ENCODE results near the gene DTNB.
"Not testable (repeated sequence)": the region's sequence is repeated elsewhere in the genome, so short reads cannot be mapped to it uniquely, and the experiment has no call there.

DTNB gene

DNA sequence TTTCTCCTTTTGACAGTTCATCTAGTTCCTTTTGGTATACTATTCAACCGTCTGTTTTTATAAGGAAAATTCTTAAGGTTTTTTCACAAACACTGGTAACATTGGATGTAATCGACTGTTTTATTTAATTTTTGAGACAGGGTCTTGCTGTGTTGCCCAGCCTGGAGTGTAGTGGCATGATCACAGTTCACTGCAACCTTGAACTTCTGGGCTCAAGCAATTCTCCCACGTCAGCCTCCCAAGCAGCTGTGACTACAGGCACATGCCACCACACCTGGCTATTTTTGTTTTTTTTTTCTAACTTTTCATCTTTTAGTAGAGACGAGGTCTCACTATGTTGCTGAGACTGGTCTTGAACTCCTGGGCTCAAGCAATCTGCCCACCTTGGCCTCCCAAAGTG lies 227.3 kb downstream of the DTNB start:
- no peak for DNase-seq

GRCh38 chr2:25445464-25445863 lies 227.9 kb downstream of the DTNB start:
- no peak for DNase-seq

DNA sequence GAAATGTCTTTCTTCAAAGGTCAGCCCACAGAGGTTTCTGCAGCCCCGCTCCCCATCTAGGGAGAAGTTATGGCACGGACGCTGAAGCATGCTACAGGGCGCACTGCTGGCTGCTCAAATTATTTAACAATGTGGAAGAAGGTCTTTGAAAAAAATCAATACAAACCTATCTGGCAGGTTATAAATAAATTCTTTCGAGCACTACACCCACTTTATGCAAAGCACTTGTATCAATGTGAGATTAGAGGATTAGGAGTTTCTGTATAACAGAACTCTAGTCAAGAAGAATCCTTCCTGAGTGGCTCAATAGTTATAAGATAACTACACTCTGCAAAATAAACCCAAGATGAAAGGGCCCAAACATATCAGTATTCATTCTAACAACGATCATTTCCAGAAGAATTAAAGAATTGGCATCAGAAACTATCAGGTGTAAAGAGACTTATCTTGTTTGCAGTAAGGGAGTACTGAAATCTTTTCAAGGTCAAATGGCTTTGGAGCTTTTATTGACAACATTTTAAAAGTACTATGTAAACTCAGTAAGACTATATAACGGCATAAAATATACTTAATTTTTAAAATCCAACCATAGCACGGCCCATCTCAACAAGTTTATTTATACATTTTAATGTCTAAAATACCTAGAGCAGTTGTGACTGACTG lies 228.6 kb downstream of the DTNB start:
- DNase-seq, result no peak

DNA sequence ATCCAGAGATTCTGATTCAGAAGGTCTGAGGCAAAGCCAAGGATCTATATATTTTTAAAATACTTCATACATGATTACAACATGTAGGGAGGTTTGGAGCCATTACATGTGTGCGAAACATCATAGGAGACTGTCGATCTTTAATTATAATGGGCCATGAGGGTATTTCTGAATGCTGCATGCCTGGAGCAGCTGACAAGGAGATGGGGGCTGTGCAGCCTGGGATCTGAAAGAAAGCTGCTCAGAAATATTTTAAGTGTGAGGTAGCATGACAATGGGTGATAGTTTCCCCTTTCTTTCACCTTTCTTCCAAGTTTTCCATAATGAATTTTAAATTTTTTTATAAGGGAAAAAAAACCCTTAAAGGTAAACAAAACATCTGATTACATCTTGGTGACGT lies 229.6 kb downstream of the DTNB start:
- DNase-seq, result no peak

- no peak for DNase-seq
Observed at GRCh38 chr2:25441353-25441752, 232.0 kb downstream of the DTNB start.

- DNase-seq, result no peak
Observed at GRCh38 chr2:25438793-25439192, 234.6 kb downstream of the DTNB start.

- no peak for DNase-seq
Observed at GRCh38 chr2:25437881-25438662, 235.3 kb downstream of the DTNB start.

- no peak for DNase-seq
Observed at GRCh38 chr2:25435421-25435820, 238.0 kb downstream of the DTNB start.

- DNase-seq, result no peak
Observed at GRCh38 chr2:25431604-25432003, 241.8 kb downstream of the DTNB start.

- no peak for DNase-seq
Observed at GRCh38 chr2:25430556-25430955, 242.8 kb downstream of the DTNB start.

DNA sequence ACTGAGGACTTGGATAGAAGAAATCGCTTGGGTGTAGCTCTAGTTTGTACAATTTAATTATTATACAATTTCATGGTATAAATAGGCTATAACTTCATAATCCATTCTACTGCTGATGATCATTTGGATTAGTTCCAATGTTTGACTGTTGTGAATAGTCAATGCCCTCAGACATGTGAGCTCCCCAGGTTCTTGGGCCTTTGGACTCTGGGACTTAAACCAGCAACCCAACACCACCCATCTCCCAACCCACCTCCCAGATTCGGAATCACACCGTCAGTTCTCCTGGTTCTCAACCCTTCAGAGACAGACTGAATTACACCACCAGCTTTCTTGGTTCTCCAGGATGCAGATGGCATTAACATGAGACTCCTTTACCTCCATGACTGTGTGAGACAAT lies 247.1 kb downstream of the DTNB start:
- DNase-seq, result no peak

GRCh38 chr2:25424426-25425028 lies 248.8 kb downstream of the DTNB start:
- DNase-seq, result no peak

- no peak for DNase-seq
Observed at GRCh38 chr2:25421820-25422411, 251.5 kb downstream of the DTNB start.

- DNase-seq, result no peak
Observed at GRCh38 chr2:25421289-25421688, 252.1 kb downstream of the DTNB start.

DNA sequence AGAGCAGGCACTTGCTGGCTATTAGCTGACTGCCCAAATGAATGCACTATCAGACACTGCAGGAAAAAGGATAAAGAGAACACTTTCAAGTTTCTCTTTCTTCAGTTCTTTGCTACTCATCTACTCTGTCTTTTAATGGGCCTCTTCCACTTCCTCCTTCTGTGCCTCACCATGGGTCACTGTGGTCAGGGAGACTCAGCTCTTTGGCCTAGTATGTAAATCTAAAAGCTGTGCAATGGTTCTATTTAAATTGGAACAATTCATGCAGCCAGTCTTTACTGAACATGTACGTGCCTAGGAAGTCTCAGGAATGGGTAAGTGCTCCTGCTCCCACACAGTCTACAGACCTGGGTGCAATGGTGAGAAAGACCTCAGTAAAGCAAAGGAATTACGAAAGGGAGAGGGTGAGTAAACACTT lies 252.5 kb downstream of the DTNB start:
- no peak for DNase-seq

DNA sequence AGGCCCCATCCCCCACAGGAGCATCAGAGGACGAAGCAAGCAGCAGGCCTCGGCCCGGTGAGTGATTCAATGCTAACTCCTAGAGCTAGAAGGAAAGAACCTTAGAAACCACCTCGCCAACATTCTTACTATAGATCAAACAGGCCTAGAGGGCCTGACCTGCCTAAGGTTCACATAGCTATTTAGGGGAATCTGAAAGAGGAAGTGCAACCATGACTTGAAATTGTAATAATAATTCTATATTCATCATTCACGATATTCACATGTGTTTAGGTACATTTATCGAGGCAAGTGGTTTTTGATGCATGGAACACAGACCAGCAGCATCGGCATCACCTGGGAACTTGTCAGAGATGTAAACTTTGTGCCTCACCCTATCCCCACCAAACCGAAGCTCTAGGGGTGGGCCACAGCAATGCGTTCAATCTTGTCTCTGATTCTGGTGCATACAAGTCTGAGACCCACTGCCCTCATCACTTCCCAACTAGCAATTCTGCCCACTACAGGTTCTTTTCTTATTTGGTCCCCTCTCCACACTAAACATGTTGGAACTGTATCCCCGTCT lies 253.6 kb downstream of the DTNB start:
- no peak for DNase-seq

DNA sequence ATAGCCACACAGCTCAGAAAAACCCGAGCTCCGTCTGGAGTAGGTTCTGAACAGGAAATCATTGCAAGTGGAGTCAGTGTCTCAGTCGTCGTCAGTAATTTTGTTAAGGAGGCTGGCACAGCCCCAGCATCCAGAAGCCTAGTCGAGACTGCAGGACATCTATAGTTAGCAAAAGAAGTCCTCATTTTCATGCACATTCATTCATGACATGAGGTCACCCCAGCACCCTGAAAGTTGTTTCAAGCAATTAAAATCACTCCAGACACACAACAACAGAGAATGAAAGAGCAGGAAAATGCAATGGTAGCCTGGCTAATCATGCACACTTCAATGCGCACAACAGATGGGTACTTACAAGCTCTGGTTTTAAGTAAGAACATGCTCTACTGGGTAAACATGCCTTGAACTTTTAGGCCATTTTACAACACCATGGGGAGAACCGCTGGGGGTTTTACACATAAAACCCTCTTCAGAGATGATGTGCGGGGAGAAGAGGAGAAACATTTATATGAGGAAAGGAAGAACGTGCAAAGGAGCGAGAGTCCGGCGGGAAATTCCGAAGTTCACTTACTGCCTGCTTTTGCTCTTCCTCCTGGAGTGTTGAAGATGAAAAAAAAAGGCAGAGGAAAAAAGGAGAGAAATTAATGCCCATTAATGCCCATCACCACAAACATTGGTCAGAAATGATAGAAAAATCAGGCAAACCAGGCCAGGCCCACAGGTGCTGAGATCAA lies 254.3 kb downstream of the DTNB start:
- no peak for DNase-seq

- no peak for DNase-seq
Observed at GRCh38 chr2:25417715-25418369, 255.5 kb downstream of the DTNB start.

- no peak for DNase-seq
Observed at GRCh38 chr2:25416674-25417073, 256.7 kb downstream of the DTNB start.

GRCh38 chr2:25414781-25415180 lies 258.6 kb downstream of the DTNB start:
- no peak for DNase-seq

GRCh38 chr2:25413409-25413808 lies 260.0 kb downstream of the DTNB start:
- not testable (repeated sequence) for DNase-seq

GRCh38 chr2:25411753-25412152 lies 261.6 kb downstream of the DTNB start:
- DNase-seq, result no peak

All from activated naive CD4-positive, alpha-beta T cell (primary cell).